ENCODE results near the gene FHIT.

GRCh38 chr3:61236556-61236955, 14.7 kb downstream of the FHIT start:
- TF ChIP-seq EP300 (IDR thresholded peaks at IDR 0.05) (no peak), CTCF (IDR thresholded peaks at IDR 0.05) (no peak), POLR2AphosphoS5 (IDR thresholded peaks at IDR 0.05) (no peak), POLR2A (IDR thresholded peaks at IDR 0.05) (no peak)
